ENCODE data around the gene CYLD. TPM values are rescaled to one million over a fixed set of nuclear protein-coding genes. Genes with fewer than 3 reads are reported as not detected.

Gene CYLD
- total RNA-seq, 2 donors from 2014 or later = 16.5 to 27.5 TPM

GRCh38 chr16:50765861-50766260 lies 24.0 kb downstream of the CYLD start:
- DNase-seq (no peak), ATAC-seq (no peak)
- peaks cover 0 to 3% (median 0%) of the 10 kb centered on the region in 3 donors for H3K9me3 ChIP-seq
- H3K4me3 ChIP-seq = no peak overlapping the region
- no peaks in the 10 kb centered on the region for H3K27me3 ChIP-seq
- no peak overlapping the region for H3K27ac ChIP-seq
- 86 to 95% methylated on average over 1 of the region's 1 CpG for WGBS, 2 donors
- TF ChIP-seq POLR2A (IDR thresholded peaks at IDR 0.05) = no peak
- TF ChIP-seq CTCF (IDR thresholded peaks at IDR 0.05) = no peak
- intact Hi-C loops (cut with DNase I) = no loop called here
- no peaks in the 10 kb centered on the region for H3K4me1 ChIP-seq
- peaks cover 0 to 4% of the 10 kb centered on the region in 2 donors for H3K36me3 ChIP-seq (replicated peaks in 1 of 2; ENCODE audit: insufficient read depth in 1 of 2, low read depth in 2 of 2)

- H3K27me3 ChIP-seq = no peaks in the 10 kb centered on the region
- no peak for DNase-seq
- H3K4me3 ChIP-seq = no peak overlapping the region
- intact Hi-C loops (cut with DNase I) = no loop called here
- no peaks in the 10 kb centered on the region for H3K4me1 ChIP-seq
- H3K9me3 ChIP-seq = peaks cover 0 to 3% (median 0%) of the 10 kb centered on the region in 3 donors
- 94 to 95% methylated on average over 2 of the region's 2 CpGs for WGBS, 2 donors
- H3K36me3 ChIP-seq (replicated peaks in 1 of 2; ENCODE audit: insufficient read depth in 1 of 2, low read depth in 2 of 2) = peaks cover 0 to 4% of the 10 kb centered on the region in 2 donors
- ATAC-seq = no peak
- no peak overlapping the region for H3K27ac ChIP-seq
- TF ChIP-seq POLR2A (IDR thresholded peaks at IDR 0.05) (no peak), CTCF (IDR thresholded peaks at IDR 0.05) (no peak)
These were observed 25.3 kb downstream of the CYLD start for GRCh38 chr16:50767197-50767596.

GRCh38 chr16:50771366-50771765 lies 29.5 kb downstream of the CYLD start:
- 96 to 99% methylated on average over 3 of the region's 3 CpGs for WGBS, 2 donors
- H3K9me3 ChIP-seq = no peaks in the 10 kb centered on the region

GRCh38 chr16:50774405-50774804 lies 32.5 kb downstream of the CYLD start:
- WGBS, 2 donors = 93 to 95% methylated on average over 5 of the region's 5 CpGs
- Histone ChIP-seq H3K36me3 (replicated peaks in 1 of 2; ENCODE audit: insufficient read depth in 1 of 2, low read depth in 2 of 2) (no peaks in the 10 kb centered on the region), H3K4me1 (no peaks in the 10 kb centered on the region), H3K9me3 (no peaks in the 10 kb centered on the region), H3K4me3 (no peak overlapping the region), H3K27me3 (no peaks in the 10 kb centered on the region), H3K27ac (no peak overlapping the region)
- no peak for DNase-seq
- intact Hi-C loops (cut with DNase I) = no loop called here
- ATAC-seq = no peak
- no peak for TF ChIP-seq CTCF (IDR thresholded peaks at IDR 0.05)

More at GRCh38 chr16:50771366-50771765, 29.5 kb downstream of the CYLD start:
- no peak for DNase-seq
- Histone ChIP-seq H3K27me3 (no peaks in the 10 kb centered on the region), H3K4me1 (no peaks in the 10 kb centered on the region), H3K27ac (no peak overlapping the region), H3K36me3 (replicated peaks in 1 of 2; ENCODE audit: insufficient read depth in 1 of 2, low read depth in 2 of 2) (peaks cover 0 to 2% of the 10 kb centered on the region in 2 donors), H3K4me3 (no peak overlapping the region)
- intact Hi-C loops (cut with DNase I) = no loop called here
- TF ChIP-seq POLR2A (IDR thresholded peaks at IDR 0.05) (no peak), CTCF (IDR thresholded peaks at IDR 0.05) (no peak)
- ATAC-seq = no peak

GRCh38 chr16:50774960-50775359 lies 33.1 kb downstream of the CYLD start:
- intact Hi-C loops (cut with DNase I) = no loop called here
- no peak for DNase-seq
- Histone ChIP-seq H3K4me3 (no peak overlapping the region), H3K27me3 (no peaks in the 10 kb centered on the region), H3K9me3 (no peaks in the 10 kb centered on the region), H3K36me3 (replicated peaks in 1 of 2; ENCODE audit: insufficient read depth in 1 of 2, low read depth in 2 of 2) (peaks cover 0 to 4% of the 10 kb centered on the region in 2 donors), H3K4me1 (no peaks in the 10 kb centered on the region), H3K27ac (no peak overlapping the region)
- TF ChIP-seq CTCF (IDR thresholded peaks at IDR 0.05) = no peak
- no peak for TF ChIP-seq POLR2A (IDR thresholded peaks at IDR 0.05)
- WGBS, 2 donors = 79 to 81% methylated on average over 3 of the region's 3 CpGs
- ATAC-seq = no peak
